LNCaP clone FGC (cell line): ENCODE data around the gene SUCLG2.

Experiments used
- DNase-seq: peaks from one replicate; pipeline ENCODE4 v3.0.0-alpha.2; 2011; ENCODE audit warnings: low read depth
- H3K4me3 ChIP-seq: 2 replicates; pipeline ENCODE4 v1.5.1; 2011; ENCODE audit warnings: mild to moderate bottlenecking, low read depth, low read length, control low read depth
- CTCF ChIP-seq: IDR thresholded peaks from 2 replicates; pipeline ENCODE4 v1.5.1; 2012; ENCODE audit warnings: mild to moderate bottlenecking; ENCODE audit not compliant: control insufficient read depth, insufficient read depth; ENCODE audit errors: extremely low read depth

The SUCLG2 gene

GRCh38 chr3:67654099-67654843, at the start of gene SUCLG2:
SUCLG2 (minus strand) TSS chr3:67654612; CDS start chr3:67654586, 26 bp downstream.
- H3K4me3 ChIP-seq = peak within 1 kb of the TSS; percentile 64
- TF ChIP-seq CTCF = no peak
- no peak for DNase-seq

- no peak overlapping the region for H3K4me3 ChIP-seq
- no peak for TF ChIP-seq CTCF
- no peak for DNase-seq
Observed at GRCh38 chr3:67700596-67700995, 46.2 kb upstream of the SUCLG2 start.

- TF ChIP-seq CTCF = no peak
- DNase-seq = no peak
- no peak overlapping the region for H3K4me3 ChIP-seq
Observed at GRCh38 chr3:67699882-67700281, 45.5 kb upstream of the SUCLG2 start.

GRCh38 chr3:67692621-67693020, 38.2 kb upstream of the SUCLG2 start:
- no peak for TF ChIP-seq CTCF
- no peak for DNase-seq
- no peak overlapping the region for H3K4me3 ChIP-seq

- DNase-seq = no peak
- TF ChIP-seq CTCF = no peak
- H3K4me3 ChIP-seq = no peak overlapping the region
Observed at GRCh38 chr3:67691926-67692325, 37.5 kb upstream of the SUCLG2 start.

GRCh38 chr3:67691207-67691606, 36.8 kb upstream of the SUCLG2 start:
- no peak for TF ChIP-seq CTCF
- no peak for DNase-seq
- no peak overlapping the region for H3K4me3 ChIP-seq

GRCh38 chr3:67689806-67690205, 35.4 kb upstream of the SUCLG2 start:
- DNase-seq = no peak
- no peak overlapping the region for H3K4me3 ChIP-seq
- TF ChIP-seq CTCF = no peak
